IMR-90 (cell line): ENCODE data around the gene FGD5.

ENCODE experiments used
- BHLHE40 ChIP-seq: fragments of 150-350 bp; IDR thresholded peaks from 2 replicates; pipeline ENCODE4 v1.6.1; 2016; ENCODE audit warnings: mild to moderate bottlenecking, low read depth, low read length
- CHD1 ChIP-seq: IDR thresholded peaks from 2 replicates; pipeline ENCODE4 v1.6.1; 2012; ENCODE audit warnings: low read depth, low read length, improper control_type of control experiment
- CTCF ChIP-seq: conservative IDR thresholded peaks from 2 replicates; pipeline ENCODE4 v1.5.1; 2012; ENCODE audit warnings: mild to moderate bottlenecking, low read depth, low read length, improper control_type of control experiment
- MAFK ChIP-seq: IDR thresholded peaks from 2 replicates; pipeline ENCODE4 v1.6.1; 2012; ENCODE audit warnings: low read depth, low read length, improper control_type of control experiment
- MAZ ChIP-seq: IDR thresholded peaks from 2 replicates; pipeline ENCODE4 v1.6.1; 2012; ENCODE audit warnings: low read depth, mild to moderate bottlenecking, low read length, improper control_type of control experiment, moderate library complexity, borderline replicate concordance
- MXI1 ChIP-seq: IDR thresholded peaks from 2 replicates; pipeline ENCODE4 v1.6.1; 2012; ENCODE audit warnings: low read depth, mild to moderate bottlenecking, low read length, moderate library complexity, borderline replicate concordance
- POLR2A ChIP-seq: IDR thresholded peaks from 2 replicates; pipeline ENCODE4 v1.6.1; 2012; ENCODE audit warnings: mild to moderate bottlenecking, low read depth, low read length
- RAD21 ChIP-seq: IDR thresholded peaks from 2 replicates; pipeline ENCODE4 v1.6.1; 2012; ENCODE audit warnings: low read length, improper control_type of control experiment
- RCOR1 ChIP-seq: IDR thresholded peaks from 2 replicates; pipeline ENCODE4 v1.6.1; 2012; ENCODE audit warnings: mild to moderate bottlenecking, low read length, improper control_type of control experiment; ENCODE audit not compliant: insufficient replicate concordance
- RFX5 ChIP-seq: IDR thresholded peaks from 2 replicates; pipeline ENCODE4 v1.8.0; 2012; ENCODE audit warnings: low read depth, mild to moderate bottlenecking, low read length, moderate library complexity
- SMC3 ChIP-seq: fragments of 150-350 bp; IDR thresholded peaks from 2 replicates; pipeline ENCODE4 v1.6.1; 2016; ENCODE audit warnings: low read depth, mild to moderate bottlenecking, antibody characterized with exemption, low read length, moderate library complexity
- USF2 ChIP-seq: fragments of 150-350 bp; IDR thresholded peaks from 2 replicates; pipeline ENCODE4 v1.6.1; 2017; ENCODE audit warnings: mild to moderate bottlenecking, antibody characterized with exemption, low read length, low read depth
- TF ChIP-seq, protein P1 (sequence below): fragments of 150-350 bp; IDR thresholded peaks from 2 replicates; pipeline ENCODE4 v1.6.1; 2016; ENCODE audit warnings: low read depth, mild to moderate bottlenecking, low read length, moderate library complexity, borderline replicate concordance

DNA sequence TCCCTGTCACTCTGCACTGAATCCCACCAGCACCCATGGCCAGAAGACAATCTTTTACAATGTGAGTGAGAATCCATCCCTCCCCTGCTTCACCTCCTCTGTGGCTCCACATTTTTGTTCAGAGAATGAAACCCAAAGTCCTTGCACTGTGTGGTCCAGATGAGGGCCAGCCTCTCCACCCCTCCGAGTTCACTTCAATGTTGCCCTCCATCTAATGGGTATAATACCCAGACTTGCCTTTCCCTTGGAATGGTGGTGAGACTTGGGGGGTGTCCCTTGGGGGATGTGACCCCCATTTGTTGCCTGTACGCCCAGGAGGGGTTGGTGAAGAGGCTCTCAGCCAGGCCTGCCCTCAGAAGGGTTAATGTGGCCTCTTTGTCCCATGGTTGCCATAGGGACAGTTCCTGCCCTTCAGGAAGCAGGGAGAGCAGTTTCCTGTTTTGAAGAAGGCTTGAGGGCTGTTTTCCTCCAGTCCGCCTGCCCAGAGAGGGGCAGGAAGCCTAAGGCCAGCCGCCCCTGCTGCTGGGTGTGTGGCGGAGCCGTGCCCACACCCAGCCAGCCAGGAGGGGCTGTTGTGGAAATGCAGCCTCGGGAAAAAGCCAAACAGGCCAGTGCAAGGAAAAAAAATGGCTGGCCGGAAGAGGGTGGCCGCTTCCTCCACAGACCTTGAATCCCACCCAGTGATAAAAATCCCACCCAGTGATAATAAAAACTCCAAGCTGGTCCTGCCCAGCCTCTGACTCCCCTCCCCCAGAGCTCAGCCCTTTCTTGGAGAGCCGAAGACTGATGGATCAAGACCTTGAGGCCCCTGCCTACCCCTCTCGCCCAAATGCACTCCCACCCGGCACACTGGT, 14.6 kb upstream of the FGD5 start:
- no peak for TF ChIP-seq SMC3
- TF ChIP-seq RFX5, result no peak
- no peak for TF ChIP-seq CTCF
- no peak for TF ChIP-seq POLR2A
- no peak for TF ChIP-seq CHD1
- no peak for TF ChIP-seq MAZ
- no peak for TF ChIP-seq MAFK
- TF ChIP-seq BHLHE40, result no peak
- TF ChIP-seq USF2, result no peak
- no peak for TF ChIP-seq RAD21
- TF ChIP-seq MXI1, result no peak
- TF ChIP-seq, protein P1, sequence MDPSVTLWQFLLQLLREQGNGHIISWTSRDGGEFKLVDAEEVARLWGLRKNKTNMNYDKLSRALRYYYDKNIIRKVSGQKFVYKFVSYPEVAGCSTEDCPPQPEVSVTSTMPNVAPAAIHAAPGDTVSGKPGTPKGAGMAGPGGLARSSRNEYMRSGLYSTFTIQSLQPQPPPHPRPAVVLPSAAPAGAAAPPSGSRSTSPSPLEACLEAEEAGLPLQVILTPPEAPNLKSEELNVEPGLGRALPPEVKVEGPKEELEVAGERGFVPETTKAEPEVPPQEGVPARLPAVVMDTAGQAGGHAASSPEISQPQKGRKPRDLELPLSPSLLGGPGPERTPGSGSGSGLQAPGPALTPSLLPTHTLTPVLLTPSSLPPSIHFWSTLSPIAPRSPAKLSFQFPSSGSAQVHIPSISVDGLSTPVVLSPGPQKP, result no peak
- no peak for TF ChIP-seq RCOR1
